Stimulated activated naive CD4-positive, alpha-beta T cell (primary cell): ENCODE results near the gene DIPK1A.

Source experiments
- DNase-seq, 6 experiments: peaks; one replicate each; lab custom pipeline; 2025; lab: John Stamatoyannopoulos, UW

Gene DIPK1A

DNA sequence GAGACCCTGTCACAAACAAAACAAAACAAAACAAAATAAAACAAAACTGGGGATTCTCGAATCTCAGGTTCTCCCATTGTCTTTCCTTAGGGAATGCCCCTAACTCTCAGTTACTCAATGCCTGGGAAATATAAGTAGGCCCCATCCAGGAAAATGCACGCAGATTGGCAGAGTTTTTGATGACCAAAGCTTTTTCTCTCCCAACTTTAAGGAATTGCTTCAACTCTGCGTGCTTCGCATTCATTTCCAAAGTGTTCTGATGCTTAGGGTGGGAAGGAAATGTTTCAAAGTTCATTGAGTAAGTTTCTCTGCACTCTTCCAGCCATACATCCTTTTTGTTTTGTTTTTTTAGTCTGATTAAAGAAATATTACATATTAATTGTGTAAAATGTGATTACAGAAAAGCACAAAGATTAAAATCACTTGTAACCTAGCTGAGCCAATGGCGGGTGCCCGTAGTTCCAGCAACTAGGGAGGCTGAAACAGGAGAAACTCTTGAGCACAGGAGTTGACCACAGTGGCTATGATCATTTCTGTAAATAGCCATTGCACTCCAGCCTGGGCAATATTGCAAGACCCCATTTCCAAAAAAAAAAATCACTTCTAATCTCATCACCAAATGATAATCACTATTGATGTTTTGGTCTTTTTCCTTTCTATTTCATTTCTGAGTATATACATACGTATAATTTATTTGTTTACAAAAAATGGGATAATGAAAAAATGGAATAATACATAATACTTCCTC, 157.9 kb downstream of the DIPK1A start:
- DNase-seq: no peak

DNA sequence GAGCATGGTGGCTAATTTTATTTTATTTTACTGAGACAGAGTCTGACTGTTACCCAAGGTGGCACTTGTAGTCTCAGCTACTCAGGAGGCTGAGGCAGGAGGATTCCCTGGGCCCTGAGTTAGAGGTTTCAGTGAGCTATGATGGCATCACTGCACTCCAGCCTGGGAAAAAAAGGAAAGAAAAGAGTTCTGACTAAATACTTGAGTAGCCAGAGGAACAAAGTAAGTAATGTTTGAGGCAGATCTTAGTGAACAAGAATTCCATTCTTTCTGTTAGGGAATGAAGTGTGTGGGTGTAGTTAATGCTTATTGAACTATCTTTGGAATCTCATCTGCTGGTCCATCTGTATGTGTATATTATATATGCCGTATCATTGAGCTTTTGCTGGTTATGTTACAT, 163.3 kb downstream of the DIPK1A start:
- DNase-seq: no peak

DNA sequence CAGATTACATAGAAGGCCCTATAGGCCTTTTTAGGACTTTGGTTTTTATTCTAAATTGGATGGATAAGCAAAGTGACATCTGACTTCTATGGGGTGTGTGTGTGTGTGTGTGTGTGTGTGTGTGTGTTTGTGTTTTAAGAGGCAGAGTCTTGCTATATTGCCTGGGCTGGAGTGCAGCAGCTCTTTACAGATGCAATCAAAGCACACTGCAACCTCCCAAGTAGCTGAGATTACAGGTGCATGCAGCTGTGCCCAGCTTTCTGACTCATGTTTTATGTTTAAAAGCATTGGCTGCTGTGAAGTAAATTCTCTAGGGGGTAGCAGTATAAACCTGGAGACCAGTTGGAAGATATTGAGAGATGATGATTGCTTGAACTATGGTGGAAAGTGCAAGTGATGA, 164.0 kb downstream of the DIPK1A start:
- DNase-seq: no peak

DNA sequence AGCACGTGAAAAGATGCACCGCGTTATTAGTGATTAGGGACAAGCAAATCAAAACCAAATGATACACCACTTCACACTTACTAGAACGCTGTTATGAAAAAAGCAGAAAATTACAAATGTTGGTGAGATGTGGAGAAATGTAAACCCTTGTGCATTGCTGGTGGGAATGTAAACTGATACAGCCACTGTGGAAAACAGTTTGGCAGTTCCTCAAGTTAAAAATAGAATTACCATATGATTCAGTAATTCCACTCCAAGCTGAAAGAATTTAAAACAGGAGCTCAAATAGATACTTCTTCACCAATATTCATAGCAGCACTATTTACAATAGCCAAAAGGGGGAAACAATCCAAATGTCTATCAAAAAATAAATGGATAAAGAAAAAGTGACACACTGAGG, 166.1 kb downstream of the DIPK1A start:
- DNase-seq: no peak

DNA sequence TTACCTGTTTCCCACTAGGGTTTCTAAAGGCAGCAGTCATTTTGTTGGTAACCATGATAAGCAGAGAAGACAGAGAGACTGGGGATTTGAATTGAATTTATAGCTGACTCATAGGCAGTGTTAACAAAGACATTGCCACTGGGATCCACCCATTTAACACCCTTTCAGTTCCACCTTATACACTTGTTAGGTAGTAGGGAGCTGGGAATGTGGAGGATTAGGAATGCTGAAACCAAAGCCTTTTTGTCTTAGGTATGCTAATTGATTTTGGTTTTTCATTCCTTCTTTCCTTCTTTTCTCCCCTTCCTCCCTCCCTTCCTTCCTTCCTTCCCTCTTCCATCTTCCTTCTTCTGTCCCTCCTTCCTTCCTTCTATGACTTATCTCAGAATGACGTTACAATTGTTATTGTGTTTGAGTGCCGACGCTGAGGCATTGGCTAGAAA, 168.9 kb downstream of the DIPK1A start:
- DNase-seq: no peak
